ENCODE data around the gene KIAA1549. TPM values are rescaled to one million over a fixed set of nuclear protein-coding genes. Genes with fewer than 3 reads are reported as not detected.

The KIAA1549 gene
- total RNA-seq, 3 donors from 2014 or later (not counting 1 experiment from before 2014, with no cell fraction given): 0.08 to 0.09 (median 0.09) TPM

DNA sequence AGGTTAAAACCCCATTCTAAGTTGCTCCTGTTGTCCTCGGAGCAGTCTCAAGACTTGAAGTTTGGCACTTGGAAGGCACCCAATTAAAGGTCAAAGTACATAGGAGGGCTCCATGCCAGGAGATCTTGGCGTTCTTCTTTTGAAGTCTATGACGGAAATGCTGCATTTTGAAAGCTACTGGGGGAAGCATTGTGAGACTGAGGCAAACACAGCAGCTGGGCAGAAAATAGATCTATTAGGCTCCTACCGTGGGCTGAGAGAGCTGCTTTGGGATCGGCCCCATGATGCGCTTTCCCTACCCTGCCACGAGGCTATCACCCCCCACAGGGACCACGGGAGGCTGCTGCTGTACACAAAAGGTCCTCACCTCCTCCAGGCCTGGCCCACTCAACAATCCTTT lies 20.0 kb downstream of the KIAA1549 start:
- no peaks in the 10 kb centered on the region for H3K9me3 ChIP-seq (ENCODE audit: control insufficient read depth, insufficient read depth, low read length)
- Mint-ChIP-seq H3K4me3 (no peak overlapping the region), H3K9me3 (no peaks in the 10 kb centered on the region), H3K27me3 (ENCODE audit: low read depth in 2 of 2) (peaks cover 9 to 14% of the 10 kb centered on the region in 2 donors), H3K27ac (no peak overlapping the region), H3K36me3 (no peaks in the 10 kb centered on the region), H3K4me1 (no peaks in the 10 kb centered on the region)
- no peaks in the 10 kb centered on the region for H3K36me3 ChIP-seq (ENCODE audit: control insufficient read depth, insufficient read depth, low read length)
- WGBS (ENCODE audit: insufficient coverage): 94% methylated on average over 8 of the region's 8 CpGs
- no peak for ATAC-seq
- intact Hi-C loops (cut with micrococcal nuclease): no loop called here
- no peak overlapping the region for H3K27ac ChIP-seq (ENCODE audit: low read length)
- no peak for DNase-seq
- H3K4me1 ChIP-seq (ENCODE audit: control insufficient read depth, insufficient read depth, low read length): no peaks in the 10 kb centered on the region
- no peaks in the 10 kb centered on the region for H3K27me3 ChIP-seq (ENCODE audit: control insufficient read depth, insufficient read depth, low read length)
- TF ChIP-seq, protein P1, sequence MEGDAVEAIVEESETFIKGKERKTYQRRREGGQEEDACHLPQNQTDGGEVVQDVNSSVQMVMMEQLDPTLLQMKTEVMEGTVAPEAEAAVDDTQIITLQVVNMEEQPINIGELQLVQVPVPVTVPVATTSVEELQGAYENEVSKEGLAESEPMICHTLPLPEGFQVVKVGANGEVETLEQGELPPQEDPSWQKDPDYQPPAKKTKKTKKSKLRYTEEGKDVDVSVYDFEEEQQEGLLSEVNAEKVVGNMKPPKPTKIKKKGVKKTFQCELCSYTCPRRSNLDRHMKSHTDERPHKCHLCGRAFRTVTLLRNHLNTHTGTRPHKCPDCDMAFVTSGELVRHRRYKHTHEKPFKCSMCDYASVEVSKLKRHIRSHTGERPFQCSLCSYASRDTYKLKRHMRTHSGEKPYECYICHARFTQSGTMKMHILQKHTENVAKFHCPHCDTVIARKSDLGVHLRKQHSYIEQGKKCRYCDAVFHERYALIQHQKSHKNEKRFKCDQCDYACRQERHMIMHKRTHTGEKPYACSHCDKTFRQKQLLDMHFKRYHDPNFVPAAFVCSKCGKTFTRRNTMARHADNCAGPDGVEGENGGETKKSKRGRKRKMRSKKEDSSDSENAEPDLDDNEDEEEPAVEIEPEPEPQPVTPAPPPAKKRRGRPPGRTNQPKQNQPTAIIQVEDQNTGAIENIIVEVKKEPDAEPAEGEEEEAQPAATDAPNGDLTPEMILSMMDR (IDR thresholded peaks at IDR 0.05): no peak
- H3K4me3 ChIP-seq (ENCODE audit: low read length): no peak overlapping the region

DNA sequence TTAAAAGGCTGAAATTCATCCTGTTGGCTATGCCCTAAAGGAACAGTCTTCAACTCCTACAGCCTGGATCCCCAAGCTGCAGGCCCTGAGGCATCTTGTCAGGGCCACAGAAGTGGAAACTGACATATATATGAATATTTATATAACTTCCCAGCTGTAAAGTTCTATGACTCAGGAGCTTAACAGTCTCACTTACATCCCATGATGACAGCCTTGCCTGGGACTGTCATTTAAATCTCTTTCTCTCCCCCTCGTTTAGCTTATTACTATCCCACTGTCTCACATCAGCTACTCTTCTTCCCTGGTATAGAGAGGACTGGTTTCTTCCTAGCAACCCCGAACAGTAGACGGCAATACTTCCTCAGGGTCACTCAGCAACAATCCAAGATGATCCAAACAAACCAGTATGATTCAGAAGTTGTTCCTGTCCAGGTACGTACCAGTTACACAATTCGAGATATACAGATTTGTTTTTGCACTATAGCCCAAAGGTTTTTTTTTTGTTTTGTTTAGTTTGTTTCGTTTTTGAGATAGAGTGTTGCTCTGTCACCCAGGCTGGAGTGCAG lies 22.7 kb downstream of the KIAA1549 start:
- Mint-ChIP-seq H3K27me3 (ENCODE audit: low read depth in 2 of 2) (peaks cover 9 to 11% of the 10 kb centered on the region in 2 donors), H3K36me3 (no peaks in the 10 kb centered on the region), H3K9me3 (no peaks in the 10 kb centered on the region), H3K27ac (no peak overlapping the region), H3K4me3 (no peak overlapping the region), H3K4me1 (no peaks in the 10 kb centered on the region)
- DNase-seq (no peak), ATAC-seq (no peak)
- no peak overlapping the region for H3K4me3 ChIP-seq (ENCODE audit: low read length)
- H3K4me1 ChIP-seq (ENCODE audit: control insufficient read depth, insufficient read depth, low read length): no peaks in the 10 kb centered on the region
- 84% methylated on average over 6 of the region's 6 CpGs for WGBS (ENCODE audit: insufficient coverage)
- H3K36me3 ChIP-seq (ENCODE audit: control insufficient read depth, insufficient read depth, low read length): no peaks in the 10 kb centered on the region
- H3K27me3 ChIP-seq (ENCODE audit: control insufficient read depth, insufficient read depth, low read length): no peaks in the 10 kb centered on the region
- no peaks in the 10 kb centered on the region for H3K9me3 ChIP-seq (ENCODE audit: control insufficient read depth, insufficient read depth, low read length)
- intact Hi-C loops (cut with micrococcal nuclease): no loop called here
- TF ChIP-seq, protein P1 (IDR thresholded peaks at IDR 0.05): no peak
- H3K27ac ChIP-seq (ENCODE audit: low read length): no peak overlapping the region

DNA sequence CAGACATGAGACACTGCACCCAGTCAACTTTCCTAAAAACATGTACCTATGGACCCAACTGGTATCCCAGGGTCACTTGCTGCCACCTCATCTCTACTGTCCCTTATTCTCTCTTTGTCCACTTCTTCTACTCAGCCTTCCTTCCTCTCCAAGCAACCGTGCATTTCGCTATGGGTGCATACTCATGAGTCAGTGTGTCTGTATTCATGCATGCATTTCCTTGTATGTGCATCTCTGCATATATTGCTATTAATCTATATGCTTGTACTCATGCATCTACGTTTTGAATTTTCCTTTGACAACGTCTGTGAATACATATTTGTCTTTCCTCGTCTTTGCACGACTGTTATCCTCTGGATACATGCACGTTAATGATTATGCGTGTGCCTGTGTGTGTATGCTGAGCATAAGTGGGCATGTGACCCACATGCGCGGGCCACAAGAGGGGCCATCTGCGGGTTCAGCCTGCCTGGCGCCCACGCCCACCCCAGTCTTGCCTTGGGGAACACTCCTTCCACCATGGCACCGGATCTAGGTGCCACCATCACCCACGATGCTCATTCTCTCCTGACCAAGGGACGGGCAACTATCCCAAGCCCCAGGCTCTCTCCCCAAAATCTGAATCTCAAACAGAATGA lies 23.3 kb downstream of the KIAA1549 start:
- Mint-ChIP-seq H3K27me3 (ENCODE audit: low read depth in 2 of 2) (peaks cover 3 to 5% of the 10 kb centered on the region in 2 donors), H3K4me1 (no peaks in the 10 kb centered on the region), H3K4me3 (no peak overlapping the region), H3K9me3 (no peaks in the 10 kb centered on the region), H3K27ac (no peak overlapping the region), H3K36me3 (no peaks in the 10 kb centered on the region)
- H3K27ac ChIP-seq (ENCODE audit: low read length): no peak overlapping the region
- H3K4me3 ChIP-seq (ENCODE audit: low read length): no peak overlapping the region
- DNase-seq: no peak
- no peaks in the 10 kb centered on the region for H3K4me1 ChIP-seq (ENCODE audit: control insufficient read depth, insufficient read depth, low read length)
- 90% methylated on average over 16 of the region's 16 CpGs for WGBS (ENCODE audit: insufficient coverage)
- intact Hi-C loops (cut with micrococcal nuclease): no loop called here
- TF ChIP-seq, protein P1 (IDR thresholded peaks at IDR 0.05): no peak
- H3K27me3 ChIP-seq (ENCODE audit: control insufficient read depth, insufficient read depth, low read length): no peaks in the 10 kb centered on the region
- no peak for ATAC-seq
- no peaks in the 10 kb centered on the region for H3K36me3 ChIP-seq (ENCODE audit: control insufficient read depth, insufficient read depth, low read length)
- H3K9me3 ChIP-seq (ENCODE audit: control insufficient read depth, insufficient read depth, low read length): no peaks in the 10 kb centered on the region

DNA sequence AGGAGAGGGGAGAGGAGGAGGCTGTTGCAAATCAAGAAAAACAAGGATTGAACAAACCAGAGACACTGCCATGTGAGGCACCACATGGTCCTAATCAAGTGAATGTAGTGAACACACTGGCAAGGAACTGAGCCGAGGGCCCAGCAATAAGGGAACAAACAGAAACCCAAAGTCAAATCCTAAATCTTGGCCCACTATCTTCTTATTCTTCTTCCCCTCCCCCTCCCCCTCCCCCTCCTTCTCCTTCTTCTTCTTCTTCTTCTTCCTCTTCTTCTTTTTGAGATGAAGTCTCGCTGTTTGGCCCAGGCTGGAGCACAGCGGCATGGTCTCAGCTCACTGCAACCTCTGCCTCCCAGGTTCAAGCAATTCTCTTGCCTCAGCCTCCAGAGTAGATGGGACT lies 24.0 kb downstream of the KIAA1549 start:
- Mint-ChIP-seq H3K36me3 (no peaks in the 10 kb centered on the region), H3K27ac (no peak overlapping the region)
- TF ChIP-seq, protein P1 (IDR thresholded peaks at IDR 0.05): no peak

More for the DNA sequence above, 24.0 kb downstream of the KIAA1549 start:
- intact Hi-C loops (cut with micrococcal nuclease): no loop called here
- Histone ChIP-seq H3K9me3 (ENCODE audit: control insufficient read depth, insufficient read depth, low read length) (no peaks in the 10 kb centered on the region), H3K27me3 (ENCODE audit: control insufficient read depth, insufficient read depth, low read length) (no peaks in the 10 kb centered on the region), H3K4me3 (ENCODE audit: low read length) (no peak overlapping the region), H3K27ac (ENCODE audit: low read length) (no peak overlapping the region), H3K36me3 (ENCODE audit: control insufficient read depth, insufficient read depth, low read length) (no peaks in the 10 kb centered on the region), H3K4me1 (ENCODE audit: control insufficient read depth, insufficient read depth, low read length) (no peaks in the 10 kb centered on the region)
- H3K4me3 Mint-ChIP-seq: no peak overlapping the region
- ATAC-seq (no peak), DNase-seq (no peak)
- H3K4me1 Mint-ChIP-seq: no peaks in the 10 kb centered on the region
- 90% methylated on average over 3 of the region's 3 CpGs for WGBS (ENCODE audit: insufficient coverage)
- peaks cover 0 to 3% of the 10 kb centered on the region in 2 donors for H3K27me3 Mint-ChIP-seq (ENCODE audit: low read depth in 2 of 2)
- H3K9me3 Mint-ChIP-seq: no peaks in the 10 kb centered on the region

All from natural killer cell (primary cell).